HG03575 (cell line): ENCODE results near the gene S1PR3.

Experiments used
- ATAC-seq: cut with Tn5 transposase; IDR thresholded peaks from one replicate; pipeline ENCODE4 v1.9.1; 2021; ENCODE audit not compliant: unreplicated experiment, insufficient number of reproducible peaks, low FRiP score; ENCODE audit errors: extremely low read depth

S1PR3 gene

DNA sequence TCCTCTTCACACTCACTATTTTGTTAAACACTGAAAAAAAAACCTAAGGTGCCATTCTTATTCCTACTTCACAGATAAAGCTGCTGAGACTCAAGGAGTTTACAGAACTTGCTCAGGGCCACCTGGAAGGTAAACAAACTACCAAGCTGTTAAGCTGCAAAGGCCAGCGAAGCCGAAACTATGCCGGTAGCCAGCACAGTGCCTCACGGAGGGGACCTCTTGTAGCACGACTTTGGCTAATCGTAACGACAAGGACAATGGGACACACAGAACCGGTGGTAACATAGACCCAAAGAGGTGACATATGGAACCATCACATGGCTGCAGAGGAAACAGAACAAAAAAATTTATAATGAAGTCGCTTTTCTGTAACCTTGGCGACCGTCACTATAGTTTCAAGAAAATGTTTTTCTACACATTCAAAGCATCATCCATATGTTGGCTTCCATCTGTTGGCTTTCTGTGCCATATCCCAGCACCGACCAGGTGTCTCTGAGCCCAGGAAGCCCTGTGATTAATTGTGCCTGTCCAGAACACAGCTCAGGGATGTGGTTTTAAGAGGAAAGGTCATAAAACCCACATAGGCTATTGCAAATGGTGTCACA lies 60.3 kb downstream of the S1PR3 start:
- ATAC-seq, result no peak

DNA sequence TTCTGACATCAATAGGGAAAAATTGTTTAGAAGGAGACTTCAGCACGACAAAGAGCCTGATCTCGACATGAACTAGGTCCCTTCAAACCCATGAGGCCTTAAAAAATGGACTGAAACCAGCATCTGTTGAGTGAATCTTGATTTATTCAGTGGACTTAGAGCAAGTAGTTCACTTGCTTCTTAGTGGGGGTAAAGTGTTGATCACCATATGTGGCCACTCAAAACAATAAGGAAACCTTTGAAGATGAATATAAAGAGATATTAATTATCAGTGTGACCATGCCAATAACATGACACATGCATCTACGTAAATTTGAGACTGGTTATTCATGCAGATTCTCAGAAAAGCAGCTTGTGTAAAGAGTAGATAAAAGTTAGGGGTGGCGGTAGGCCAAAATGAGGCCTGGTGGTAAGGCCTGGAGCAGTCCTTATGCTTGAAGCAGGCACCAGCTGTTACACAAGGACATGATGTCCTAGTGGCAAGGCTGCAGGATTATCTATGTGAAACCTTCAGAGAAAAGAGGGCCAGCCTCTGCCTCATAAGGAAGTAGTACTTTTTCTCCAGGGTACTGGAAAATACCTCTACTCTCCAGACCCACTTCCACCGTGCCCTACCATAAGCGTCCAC lies 61.3 kb downstream of the S1PR3 start:
- ATAC-seq, result no peak

DNA sequence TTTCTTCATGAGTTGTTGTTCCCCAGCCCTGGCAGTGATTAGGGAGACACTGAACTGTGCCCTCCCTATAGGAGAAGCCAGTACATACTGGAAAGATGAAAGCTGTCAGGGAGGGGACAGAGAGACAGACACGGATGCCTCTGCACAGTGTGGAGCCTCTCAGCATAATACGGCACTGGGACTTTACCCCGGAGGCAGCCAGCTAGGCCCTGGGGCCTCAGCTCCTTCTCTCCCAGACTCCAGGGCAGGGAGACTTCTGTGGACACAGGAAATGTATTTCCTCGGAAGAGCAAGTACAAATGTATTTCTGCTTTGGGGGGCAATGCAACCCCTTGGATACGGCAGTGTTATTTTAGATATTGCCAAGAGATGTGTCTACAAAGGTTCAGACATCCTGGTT lies 62.0 kb downstream of the S1PR3 start:
- no peak for ATAC-seq
